GM18870 (cell line): Measurements from ENCODE around the gene KBTBD12.

Experiments used
- ATAC-seq: cut with Tn5 transposase; IDR thresholded peaks from one replicate; pipeline ENCODE4 v1.9.1; 2021; ENCODE audit warnings: moderate library complexity; ENCODE audit not compliant: unreplicated experiment

KBTBD12 gene

DNA sequence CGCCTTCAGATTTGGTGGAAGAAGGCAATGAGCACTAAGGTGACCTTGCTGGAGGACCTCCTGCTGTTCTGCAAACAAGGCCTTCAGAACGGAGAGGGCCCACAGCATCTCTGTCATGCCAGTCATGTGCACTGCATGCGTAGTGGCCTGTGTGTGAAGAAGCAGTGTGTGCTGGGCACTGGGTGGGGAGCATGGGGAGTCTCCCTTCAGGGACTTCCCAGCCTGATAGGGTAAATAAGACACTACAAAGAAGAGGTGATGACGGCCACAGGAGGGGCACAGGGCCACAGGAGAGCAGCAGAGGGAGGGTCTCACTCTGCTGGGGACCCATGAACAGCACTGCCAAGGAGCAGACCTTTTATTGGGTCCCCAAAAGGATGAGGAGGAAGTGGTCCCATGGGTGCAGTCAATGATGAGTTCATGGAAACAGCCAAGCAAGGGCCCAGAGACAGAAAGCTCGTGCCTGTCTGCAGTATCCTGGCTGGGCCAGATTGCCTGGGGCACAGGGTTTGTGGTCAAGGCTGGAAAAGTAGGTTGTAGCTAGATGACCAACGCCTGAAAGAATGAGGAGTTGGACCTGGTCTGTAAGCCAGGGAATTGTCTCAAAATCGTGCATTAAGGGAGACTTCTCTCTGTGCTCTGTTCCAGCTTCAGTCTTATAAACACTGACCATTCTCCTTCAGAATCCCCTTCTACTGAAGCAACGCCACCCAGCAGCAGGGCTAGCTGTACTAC, 69.4 kb downstream of the KBTBD12 start:
- no peak for ATAC-seq

DNA sequence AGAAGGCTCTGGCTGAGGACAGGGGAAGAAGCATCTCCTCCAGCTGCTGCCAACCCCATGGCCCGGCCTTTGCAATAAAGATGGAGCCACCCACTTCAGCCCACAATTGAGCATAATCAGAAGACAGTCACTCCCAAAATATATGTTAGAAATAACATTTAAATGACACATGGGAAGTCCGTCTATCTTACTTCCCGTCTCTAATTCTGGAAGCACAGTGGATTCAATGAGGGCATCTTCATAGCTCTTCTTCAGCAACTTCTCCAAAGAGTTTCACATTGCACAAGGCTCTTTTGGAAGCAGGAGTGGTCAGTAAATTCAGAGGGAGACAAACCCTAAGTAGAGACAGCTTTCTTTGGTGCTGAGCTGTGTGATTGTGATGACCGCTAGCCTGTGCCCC, 70.2 kb downstream of the KBTBD12 start:
- no peak for ATAC-seq

DNA sequence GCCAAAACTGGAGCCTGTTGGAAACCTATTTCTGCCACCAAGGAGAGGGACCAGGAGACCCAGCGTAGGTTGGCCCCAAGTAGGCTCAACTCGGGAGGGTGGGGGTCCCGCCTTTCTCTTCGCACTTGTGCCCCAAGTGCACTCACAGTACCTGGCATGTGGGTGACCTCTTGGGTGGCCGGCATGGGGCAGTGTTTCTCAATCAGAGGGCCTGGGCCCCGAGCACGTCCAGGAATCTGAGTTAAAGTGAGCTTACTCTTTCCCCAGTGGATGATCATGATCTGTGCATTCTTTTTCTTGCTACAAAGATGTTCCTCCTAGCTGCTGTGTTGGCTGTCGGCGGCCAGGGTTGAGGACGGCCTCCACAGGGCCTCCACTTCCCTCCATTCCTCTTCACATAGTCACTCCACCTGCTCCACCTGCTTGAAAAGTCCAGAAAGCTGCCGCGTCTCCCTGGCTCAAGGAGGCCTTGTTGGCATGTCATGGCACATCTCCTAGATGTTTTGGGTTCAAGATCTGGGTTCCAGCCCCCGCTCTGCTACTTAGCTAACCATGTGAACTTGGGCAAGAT, 70.7 kb downstream of the KBTBD12 start:
- ATAC-seq: no peak

DNA sequence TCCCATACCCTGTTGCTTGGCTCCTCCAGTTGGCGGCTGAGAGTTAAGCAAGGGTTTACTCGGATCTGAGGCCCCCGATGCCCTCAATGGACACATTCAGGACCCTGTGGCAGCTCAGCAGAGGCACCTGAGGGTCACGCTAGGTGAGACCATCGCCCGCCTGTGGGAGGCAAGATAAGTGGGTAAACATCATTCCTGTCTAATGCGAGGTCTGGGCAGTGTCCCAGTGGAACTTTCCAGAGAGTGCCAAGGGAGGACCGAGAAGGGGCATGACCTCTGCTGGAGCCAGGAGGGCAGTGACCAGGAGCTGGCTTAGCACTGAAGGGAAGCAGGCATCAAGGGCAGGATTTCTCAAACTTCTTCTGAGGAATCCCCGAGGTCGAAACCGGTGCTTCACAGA, 71.8 kb downstream of the KBTBD12 start:
- ATAC-seq: no peak

DNA sequence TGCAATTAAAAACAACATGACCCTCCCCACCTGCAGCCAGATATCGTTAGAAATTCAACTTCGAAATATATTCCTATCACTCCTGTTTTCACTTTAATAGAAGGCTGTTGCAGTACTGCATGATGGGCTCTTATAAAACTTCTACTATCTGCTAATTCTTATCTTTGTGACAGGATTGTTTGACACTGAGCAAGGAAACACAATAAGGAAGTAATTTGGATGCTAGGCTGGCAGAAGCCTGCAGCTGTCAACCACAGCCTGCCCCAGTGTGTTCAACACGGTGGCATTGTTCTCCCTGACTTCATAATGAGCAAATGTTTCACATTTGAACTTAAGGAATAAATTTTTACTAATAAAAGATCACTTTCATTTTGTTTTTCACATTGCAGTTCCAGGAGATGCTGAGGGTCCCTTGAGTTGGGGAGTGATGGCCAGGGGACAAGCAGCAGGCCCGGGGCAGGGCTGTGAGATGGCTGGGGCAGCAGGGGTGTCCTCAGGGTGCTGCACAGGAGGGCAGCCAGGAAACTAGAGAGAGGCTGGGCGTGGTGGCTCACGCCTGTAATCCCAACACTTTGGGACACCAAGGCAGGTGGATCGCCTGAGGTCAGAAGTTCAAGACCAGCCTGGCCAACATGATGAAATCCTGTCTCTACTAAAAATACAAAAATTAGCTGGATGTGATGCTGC, 72.4 kb downstream of the KBTBD12 start:
- ATAC-seq: no peak

DNA sequence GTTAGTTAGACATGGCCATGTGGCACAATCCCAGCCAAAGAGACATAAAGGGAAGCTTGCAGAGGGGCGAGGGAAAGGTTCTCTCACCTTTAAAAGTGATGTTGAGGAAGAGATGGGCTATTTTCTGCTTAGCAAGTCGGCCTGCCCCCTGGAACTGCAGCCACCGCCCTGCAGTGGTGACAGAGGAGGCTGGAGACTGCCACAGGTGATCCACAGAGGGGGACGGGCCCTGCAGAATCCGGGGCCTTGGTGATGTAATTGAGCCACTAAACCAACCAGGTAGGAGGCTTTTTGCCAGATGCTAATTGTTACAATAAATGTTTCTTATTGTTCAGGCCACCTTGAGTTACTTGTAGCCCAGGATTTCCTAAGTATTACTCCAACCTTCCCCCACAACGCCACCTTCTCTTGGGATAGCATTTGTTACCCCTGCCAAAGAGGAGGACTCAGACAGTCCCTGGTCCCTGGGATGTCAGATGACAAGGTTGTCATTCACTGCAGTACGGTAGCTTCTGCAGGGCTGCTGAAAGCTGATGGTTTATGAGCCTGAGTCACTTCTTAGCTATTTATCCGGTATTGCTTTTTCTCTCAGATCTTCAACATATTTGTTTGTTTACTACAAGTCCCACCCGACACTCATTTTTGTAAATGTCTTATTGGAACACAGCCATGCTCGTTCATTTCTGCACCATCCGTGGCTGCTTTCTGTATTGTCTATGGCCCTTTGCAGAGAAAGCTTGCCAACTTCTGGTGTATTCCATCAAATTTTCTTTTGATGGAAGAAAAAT, 73.9 kb downstream of the KBTBD12 start:
- ATAC-seq: no peak

DNA sequence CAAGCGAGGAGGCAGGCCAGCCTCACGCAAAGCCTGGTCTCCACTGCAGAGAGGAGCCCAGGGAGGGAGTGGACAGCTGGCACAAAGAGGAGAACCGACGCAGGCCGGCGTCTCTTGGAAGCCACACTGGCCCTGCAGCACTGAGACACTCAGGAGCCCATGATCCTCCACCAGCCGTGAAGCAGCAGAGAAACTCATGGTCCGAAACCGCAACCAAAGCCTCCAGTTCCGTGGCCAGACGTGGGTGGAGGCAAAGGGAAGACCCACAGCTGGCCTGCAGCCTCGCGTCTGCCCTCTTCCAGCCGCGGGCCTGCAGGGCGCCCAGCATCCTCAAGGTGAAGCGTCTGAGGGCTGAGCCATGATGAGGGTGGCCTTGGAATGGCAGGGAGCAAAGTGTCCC, 75.0 kb downstream of the KBTBD12 start:
- no peak for ATAC-seq

DNA sequence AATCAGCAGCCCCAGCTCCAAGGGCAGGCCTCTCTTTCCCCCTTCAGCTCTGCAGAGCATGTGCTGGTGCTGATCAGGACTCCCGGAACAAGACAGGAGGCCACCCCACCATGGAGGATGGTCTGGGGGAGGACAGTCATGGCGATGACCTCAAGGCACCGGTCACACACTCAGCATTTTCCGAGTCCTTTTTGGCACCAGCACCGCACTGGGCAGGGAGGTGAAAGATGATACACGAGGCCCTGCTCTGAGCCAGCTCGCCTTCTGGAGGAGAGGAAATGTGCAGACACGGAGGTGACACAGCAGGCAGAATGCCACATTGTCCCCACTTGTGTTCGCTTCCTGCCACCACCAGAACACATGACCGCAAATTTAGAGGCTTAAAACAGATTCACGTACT, 75.4 kb downstream of the KBTBD12 start:
- ATAC-seq: no peak

DNA sequence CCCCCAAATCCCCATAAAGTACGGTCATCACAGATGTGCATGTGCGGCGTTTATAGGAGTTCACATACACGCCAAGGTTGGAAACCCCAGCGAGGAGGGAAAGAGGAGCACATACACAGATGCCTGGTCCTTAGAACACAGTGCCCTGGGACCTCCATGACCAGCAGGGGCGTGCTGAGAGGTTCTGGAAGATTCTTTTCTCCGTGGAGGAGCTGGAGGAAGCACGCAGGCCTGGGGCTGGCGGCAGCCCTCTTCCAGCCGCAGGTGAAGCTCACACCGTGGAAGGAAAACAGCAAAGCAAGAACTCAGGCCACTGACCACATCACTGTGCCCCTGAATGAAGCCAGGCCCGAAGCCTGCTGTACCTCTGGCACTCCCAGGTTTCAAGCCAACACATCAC, 76.2 kb downstream of the KBTBD12 start:
- no peak for ATAC-seq

DNA sequence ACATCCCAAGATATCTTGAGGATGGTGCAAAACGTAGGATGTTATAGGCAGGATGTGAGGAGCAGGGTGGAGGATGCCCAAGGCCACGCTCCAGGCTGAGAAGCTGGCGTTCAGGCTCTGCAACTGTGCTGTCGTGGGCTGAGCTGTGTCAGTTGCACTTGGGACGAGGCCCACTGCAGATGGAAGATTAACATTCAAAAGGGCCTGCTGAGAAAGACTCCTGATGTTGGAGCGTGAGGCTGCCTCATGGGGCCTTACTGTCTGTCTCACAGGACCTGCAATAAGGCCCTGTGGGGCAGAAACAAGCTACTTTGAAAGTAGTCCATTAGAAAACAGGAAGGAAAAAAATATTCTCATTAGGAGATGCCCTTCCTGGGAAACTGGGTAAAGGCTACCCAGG, 76.6 kb downstream of the KBTBD12 start:
- no peak for ATAC-seq

DNA sequence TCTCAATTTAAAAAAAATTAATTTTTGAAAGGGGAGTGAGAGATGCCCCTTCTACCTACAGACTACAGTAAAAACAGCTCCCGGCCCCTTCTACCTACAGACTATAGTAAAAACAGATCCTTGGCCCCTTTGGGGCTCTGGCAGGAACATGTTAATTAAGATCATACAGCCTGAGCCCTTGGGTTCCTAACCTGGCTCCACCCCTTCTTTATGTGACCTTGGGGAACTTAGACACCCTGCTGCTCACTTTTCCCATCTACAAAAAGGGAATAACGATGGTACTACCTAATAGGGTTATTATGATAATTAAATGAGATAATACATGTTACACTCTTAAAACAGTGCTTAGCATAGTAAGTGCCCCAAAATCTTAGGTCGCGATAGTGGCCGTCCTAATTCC, 77.1 kb downstream of the KBTBD12 start:
- ATAC-seq: no peak

DNA sequence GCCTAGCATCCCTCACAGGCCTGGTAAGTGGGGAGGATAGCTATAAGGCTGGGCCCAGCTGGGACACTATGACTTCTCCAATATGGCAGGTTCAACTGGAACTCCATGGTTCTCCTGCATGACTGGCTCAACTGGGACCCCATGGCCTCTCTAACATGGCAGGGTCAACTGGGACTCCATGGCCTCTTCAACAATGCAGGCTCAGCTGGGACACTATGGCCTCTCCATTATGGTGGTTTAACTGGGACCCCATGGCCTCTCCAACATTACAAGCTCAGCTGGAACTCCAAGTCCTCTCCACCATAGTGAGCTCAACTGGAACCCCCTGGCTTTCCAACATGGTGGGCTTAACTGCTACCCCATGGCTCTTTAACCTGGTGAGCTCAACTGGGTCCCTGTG, 79.0 kb downstream of the KBTBD12 start:
- no peak for ATAC-seq

DNA sequence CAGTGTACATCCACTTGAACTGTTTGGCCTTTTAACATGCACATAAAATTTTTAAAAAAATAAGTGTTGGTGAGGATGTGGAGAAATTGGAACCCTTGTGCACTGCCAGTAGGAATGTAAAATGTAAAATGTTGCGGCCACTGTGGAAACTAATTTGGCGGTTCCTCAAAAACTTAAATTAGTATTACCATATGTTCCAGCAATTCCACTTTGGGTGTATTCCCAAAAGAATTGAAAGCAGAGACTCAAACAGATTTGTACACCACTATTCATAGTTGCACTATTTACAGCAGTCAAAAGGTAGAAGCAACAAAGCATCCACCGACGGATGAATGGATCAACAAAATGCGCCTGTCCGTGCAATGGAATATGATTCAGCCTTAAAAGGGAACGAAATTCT, 82.0 kb downstream of the KBTBD12 start:
- no peak for ATAC-seq

DNA sequence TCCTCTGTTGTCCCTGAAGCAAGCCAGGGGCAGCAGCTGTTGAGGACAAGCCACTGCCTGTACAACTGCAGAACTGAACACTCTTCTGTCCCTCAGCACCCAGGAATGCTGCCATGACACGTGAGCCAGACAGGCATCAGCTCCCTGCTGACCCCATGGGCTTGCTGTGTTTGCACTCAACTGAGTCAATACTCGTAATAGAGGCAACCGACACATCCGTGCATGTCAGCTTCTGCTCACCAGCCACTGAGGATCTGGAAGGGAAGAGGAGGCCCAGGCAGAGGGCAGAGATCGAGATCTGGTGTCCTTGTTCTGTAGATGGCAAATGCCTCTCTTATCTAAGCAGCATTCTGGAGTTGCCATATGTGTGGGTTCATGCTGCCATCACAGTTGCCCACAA, 82.9 kb downstream of the KBTBD12 start:
- ATAC-seq: no peak

DNA sequence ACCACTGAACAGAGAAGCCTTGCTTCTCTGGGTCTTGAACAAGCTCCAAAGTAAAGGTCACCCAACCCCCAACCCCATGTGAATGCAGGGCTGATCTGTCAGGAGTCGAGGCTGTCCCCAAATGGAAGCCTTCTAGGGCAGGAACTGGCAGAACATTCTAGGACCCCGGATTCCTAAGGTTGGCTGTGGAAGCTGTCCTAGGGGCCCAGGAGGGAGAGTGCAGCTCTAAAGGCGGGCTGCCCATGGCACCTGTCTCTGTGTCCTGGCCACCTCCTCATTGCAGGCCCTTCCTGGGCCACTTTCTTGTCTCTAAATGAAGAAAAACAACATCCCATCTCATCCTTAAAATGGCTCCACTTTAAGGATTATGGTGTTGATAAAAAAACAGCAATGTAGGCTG, 83.6 kb downstream of the KBTBD12 start:
- ATAC-seq: no peak

DNA sequence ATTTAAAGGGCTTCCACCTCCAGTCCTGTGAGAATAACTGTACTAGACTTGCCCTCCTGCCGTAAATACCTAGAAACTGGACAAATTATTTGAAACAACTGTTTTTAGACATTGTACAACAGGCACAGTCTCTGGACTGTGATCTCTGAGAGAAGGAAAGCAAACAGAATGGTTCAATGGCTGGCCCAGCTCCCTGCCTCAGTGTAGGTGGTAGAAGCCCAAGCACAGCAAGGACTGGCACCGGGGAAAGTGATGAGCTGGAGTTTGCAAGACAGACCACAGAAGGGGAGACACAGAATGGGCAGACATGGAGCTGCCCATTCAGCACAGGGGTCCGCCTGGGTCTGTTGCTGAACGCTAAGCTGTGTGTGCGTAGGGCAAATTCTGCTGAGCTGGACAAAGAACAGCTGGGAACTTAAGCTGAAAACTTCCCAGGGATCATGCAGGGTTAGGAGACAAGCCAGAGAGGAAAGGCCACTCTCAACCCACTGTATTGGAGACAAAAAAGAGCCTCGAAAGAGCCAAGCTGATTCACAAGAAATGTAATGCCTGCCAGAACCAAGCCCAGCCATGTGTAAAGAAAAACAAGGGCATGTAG, 84.6 kb downstream of the KBTBD12 start:
- ATAC-seq: no peak

DNA sequence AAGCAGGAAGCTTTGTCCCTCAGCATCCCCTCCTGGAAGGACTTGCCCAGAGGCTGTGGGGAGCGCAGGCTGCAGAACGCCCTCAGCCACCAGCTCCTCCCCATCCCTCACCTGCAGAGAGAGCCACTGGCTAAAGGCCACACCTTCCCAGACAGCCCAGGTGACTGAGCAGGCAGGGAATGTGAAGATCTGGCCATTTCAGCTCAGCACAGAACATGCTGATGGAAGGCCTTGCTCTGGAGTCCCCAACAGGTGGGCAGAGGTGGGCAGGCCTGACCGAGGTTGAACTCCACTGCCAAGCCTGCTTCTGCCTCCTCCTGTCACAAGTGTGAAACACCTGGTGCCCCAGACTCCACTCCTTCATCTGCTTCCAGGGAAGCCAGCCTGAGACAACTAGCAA, 86.5 kb downstream of the KBTBD12 start:
- no peak for ATAC-seq

DNA sequence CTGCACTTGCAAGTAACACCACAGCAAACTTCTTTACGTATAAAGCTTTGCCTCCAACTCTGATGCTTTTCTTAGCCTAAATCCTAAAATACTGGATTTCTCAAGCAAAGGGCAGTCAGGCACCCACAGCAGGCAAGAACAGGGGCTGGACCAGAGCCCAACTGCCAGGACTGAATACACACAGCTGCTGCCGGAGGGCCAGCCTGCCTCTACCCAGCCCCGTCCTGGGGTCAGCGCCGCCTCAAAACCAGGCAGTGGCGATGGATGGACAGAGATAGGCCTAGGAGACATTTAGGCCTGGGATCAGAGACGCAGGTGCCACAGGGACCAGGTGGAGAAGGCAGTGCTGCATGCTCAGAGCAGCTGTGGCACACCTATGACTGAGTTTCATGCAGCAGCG, 89.6 kb downstream of the KBTBD12 start:
- ATAC-seq: no peak

DNA sequence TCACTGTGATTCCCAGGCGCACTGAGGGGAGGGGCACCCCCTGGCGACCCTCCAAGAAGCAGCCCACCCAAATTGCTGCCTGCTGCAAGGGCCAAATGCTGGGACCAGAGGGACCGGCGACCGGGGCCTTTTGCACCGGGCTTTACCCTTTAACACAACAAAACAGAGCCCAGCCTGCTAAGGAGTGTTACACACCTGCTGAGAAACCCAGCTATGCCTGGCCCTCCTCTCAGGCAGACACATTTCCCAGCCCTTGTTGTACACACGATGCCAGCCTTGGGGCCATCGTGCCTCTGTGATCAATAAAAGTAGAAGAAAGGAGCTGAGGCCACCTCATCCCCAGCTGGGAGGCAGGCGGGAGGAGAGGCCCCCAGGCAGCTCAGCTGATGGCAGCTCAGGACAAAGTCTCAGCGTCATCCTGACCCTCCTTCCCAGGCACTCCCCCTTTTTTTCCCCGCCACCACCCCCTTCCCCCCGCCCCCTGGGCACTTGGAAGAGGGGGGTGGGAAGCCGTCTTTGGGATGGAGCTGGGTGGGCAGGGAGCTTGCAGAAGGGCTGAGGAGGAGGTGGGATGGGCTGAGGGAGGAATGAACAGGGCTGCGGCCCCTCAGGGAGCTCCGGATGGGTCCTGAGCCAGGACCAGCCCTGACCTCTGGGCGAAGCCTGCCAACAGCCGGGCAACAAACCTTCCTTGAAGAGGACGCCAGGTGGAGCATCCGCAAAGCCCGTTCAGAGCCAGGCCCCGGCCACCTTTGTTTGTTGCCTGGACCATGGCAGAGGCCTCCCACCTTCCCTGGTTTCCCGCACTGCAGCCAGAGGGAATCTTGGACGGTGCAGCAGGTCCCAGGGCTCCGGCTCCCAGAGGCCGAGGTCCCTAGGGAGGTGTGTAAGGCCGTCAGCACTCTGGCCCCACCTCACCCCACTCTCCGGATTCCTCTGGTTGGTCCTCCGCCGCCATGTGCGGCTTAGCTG, 91.3 kb downstream of the KBTBD12 start:
- ATAC-seq: no peak

DNA sequence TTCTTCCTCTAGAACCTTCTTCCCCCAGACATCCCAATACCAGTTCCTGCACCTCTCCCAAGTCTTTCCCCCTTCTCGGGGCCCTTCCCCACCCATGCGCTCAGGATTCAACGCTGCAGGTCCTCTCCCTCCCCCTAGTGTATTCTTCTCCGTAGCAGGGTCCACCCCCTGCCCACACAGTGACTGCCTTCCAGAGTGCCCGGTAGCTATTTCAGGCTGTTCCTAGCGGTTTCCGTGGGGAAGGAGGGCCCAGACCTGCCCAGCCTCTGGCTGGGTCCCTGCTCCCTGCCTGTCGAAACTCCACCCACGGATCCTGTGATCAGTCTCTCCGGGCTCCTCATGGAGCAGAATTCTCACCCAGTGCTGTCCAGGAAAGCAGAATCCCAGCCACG, 92.0 kb downstream of the KBTBD12 start:
- ATAC-seq: no peak
